ENCODE measurements around the gene SLC22A16.

GRCh38 chr6:110524305-110524704 lies 47.9 kb upstream of the SLC22A16 start:
- TF ChIP-seq POLR2AphosphoS5 (IDR thresholded peaks at IDR 0.05) (no peak), POLR2A (IDR thresholded peaks at IDR 0.05) (no peak), EP300 (IDR thresholded peaks at IDR 0.05) (no peak)
- TF ChIP-seq, protein P1, sequence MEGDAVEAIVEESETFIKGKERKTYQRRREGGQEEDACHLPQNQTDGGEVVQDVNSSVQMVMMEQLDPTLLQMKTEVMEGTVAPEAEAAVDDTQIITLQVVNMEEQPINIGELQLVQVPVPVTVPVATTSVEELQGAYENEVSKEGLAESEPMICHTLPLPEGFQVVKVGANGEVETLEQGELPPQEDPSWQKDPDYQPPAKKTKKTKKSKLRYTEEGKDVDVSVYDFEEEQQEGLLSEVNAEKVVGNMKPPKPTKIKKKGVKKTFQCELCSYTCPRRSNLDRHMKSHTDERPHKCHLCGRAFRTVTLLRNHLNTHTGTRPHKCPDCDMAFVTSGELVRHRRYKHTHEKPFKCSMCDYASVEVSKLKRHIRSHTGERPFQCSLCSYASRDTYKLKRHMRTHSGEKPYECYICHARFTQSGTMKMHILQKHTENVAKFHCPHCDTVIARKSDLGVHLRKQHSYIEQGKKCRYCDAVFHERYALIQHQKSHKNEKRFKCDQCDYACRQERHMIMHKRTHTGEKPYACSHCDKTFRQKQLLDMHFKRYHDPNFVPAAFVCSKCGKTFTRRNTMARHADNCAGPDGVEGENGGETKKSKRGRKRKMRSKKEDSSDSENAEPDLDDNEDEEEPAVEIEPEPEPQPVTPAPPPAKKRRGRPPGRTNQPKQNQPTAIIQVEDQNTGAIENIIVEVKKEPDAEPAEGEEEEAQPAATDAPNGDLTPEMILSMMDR (IDR thresholded peaks at IDR 0.05): no peak
